Effector memory CD8-positive, alpha-beta T cell (primary cell): ENCODE results near the gene COBL.

Experiments
- ATAC-seq: fragments of 150-1000 bp; cut with Tn5 transposase; replicated peaks from 2 replicates; pipeline ENCODE4 v1.10.0; 2021; ENCODE audit warnings: mild to moderate bottlenecking, moderate library complexity
- DNase-seq, 3 experiments: peaks; one replicate each; pipeline ENCODE4 v3.0.0; 2021
- H3K27ac Mint-ChIP-seq, 2 donors: one replicate each; pipeline ENCODE4 v1.8.0; 2022; ENCODE audit warnings: mild to moderate bottlenecking in 2 of 2, mixed read lengths in 2 of 2, moderate library complexity in 2 of 2
- H3K27me3 Mint-ChIP-seq, 2 donors: one replicate each; pipeline ENCODE4 v1.8.0; 2022; ENCODE audit warnings: mixed read lengths in 2 of 2
- H3K36me3 Mint-ChIP-seq: one replicate; pipeline ENCODE4 v1.8.0; 2022; ENCODE audit warnings: mild to moderate bottlenecking, moderate library complexity, mixed read lengths; ENCODE audit not compliant: insufficient read depth
- H3K4me1 Mint-ChIP-seq, 2 donors: one replicate each; pipeline ENCODE4 v1.8.0; 2022; ENCODE audit warnings: low read depth in 2 of 2, mixed read lengths in 2 of 2
- H3K4me3 Mint-ChIP-seq, 2 donors: one replicate each; pipeline ENCODE4 v1.8.0; 2022; ENCODE audit warnings: mild to moderate bottlenecking in 2 of 2, mixed read lengths in 2 of 2, moderate library complexity in 2 of 2
- H3K9me3 Mint-ChIP-seq, 2 donors: one replicate each; pipeline ENCODE4 v1.8.0; 2022; ENCODE audit warnings: mixed read lengths in 2 of 2

COBL gene

DNA sequence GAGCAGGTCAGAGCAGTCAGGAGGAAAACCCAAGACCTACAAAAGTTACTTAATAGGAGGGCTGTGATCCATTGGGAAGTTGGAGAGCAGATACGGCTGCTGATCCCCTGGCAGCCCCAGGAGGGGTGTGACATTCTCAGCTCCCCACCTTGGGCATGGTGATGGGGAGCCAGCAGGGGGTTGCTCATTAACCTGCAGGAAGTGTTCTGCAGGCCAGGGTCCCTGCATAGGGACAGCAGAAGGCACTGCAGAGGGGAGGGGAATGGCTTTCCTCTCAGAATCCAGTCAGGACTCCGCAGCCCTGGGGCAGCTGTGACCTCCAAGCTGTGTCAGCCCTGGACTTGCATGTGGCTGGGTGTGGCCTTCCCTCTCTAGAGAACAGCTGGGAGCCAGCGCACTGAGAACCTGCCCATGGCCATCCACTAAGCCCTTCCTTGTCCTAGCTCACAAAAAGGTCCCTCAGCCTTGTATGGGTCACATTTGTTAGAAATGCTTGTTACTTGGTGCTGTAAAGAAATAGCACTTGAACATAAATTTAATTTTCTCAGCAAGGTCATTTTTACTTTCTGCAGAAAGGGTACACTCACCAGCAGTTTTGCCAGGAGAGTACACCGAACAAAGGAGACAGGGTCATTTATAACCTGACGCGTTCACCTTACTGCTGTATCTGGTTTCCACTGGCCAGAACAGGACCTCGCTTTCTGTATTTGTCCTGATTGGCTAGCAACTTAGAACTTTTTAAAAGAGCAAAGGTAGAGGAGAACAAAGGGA is 169.6 kb downstream of the COBL start:
- Mint-ChIP-seq H3K27me3 (peaks cover 39 to 50% of the 10 kb centered on the region in 2 donors), H3K36me3 (peaks cover 3% of the 10 kb centered on the region), H3K4me3 (no peak overlapping the region), H3K9me3 (peaks cover 0 to 8% of the 10 kb centered on the region in 2 donors), H3K4me1 (no peaks in the 10 kb centered on the region), H3K27ac (no peak overlapping the region)
- DNase-seq (no peak), ATAC-seq (no peak)

DNA sequence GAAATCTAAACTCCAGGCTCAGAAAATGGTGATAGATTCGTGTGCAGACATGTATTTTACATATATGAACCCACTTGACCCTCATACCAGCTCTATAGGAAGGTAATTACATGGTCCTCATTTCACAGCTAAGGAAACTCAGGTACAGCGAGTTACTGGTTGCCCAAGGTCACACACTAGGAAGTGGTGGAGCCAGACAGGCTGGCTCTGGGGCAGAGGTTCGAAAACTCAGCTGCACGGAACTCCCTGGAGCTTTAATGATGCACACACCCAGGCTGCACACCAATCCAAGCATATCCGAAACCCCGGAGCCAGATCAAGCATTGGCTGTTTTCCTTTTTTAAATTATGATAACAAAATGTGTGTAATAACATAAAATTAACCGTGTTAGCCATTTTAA is 172.4 kb downstream of the COBL start:
- Mint-ChIP-seq H3K36me3 (peaks cover 3% of the 10 kb centered on the region), H3K4me1 (peaks cover 0 to 2% of the 10 kb centered on the region in 2 donors), H3K9me3 (peaks cover 0 to 8% of the 10 kb centered on the region in 2 donors), H3K27ac (no peak overlapping the region), H3K4me3 (no peak overlapping the region), H3K27me3 (peaks cover 27 to 29% of the 10 kb centered on the region in 2 donors)
- DNase-seq (no peak), ATAC-seq (no peak)

DNA sequence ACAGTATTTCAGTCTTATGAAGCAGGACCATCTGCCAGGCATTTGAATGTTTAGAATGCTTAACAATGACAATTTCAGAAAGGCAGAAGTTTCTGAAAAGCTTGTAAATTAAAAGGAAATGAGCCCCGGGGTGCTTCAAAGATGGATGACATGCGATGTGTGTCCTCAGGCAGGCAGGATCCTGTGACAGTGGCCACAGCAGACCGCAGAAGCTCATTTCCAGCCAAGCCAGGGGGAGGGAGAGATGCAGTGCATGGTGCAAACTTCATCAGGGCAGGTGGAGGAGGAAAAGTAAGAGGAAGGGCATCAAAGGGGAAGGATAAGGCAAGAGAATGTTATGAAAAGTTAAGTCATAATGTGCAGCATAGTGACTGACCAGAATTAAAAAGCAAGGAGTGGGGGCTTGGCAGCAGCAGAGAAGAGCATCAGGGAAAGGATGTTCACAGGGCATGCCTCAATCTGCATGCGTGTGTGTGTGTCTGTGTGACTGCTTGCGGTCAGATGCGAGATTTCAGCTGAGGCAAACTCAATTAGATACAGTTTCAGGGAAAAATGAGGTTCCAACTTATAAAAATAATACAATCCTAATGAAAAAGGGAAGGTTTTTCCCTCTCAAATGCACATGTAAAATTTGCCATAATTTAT is 173.7 kb downstream of the COBL start:
- Mint-ChIP-seq H3K36me3 (no peaks in the 10 kb centered on the region), H3K4me1 (peaks cover 0 to 2% of the 10 kb centered on the region in 2 donors), H3K27ac (no peak overlapping the region), H3K27me3 (peaks cover 19% of the 10 kb centered on the region in 2 donors), H3K4me3 (no peak overlapping the region), H3K9me3 (no peaks in the 10 kb centered on the region)
- ATAC-seq (no peak), DNase-seq (no peak)

DNA sequence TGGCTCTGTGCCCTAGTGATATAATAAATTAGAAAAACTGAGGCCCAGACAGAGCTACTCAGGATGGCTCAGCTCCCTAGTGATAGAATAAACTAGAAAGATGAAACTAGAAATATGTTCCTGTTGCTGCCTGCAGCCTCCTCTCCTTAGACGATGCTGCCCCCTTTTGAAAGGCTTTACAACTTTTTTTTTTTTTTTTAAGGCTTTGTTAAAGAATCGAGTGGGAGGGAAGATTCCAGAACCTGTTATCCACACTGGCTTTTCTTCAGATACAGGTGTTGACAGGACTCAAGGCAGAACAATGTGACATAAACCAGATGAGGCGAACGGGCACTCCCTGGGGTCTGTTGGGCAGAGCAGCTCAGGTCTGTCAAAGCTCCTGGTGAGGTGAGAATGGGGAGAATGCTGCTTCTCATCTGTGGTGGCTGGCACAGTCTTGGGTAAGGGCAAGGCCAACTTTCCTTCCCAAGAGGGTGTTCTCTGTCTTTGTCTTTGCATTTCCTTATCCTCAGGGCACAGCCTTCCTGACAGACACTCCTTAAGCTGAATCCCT is 175.1 kb downstream of the COBL start:
- peaks cover 19% of the 10 kb centered on the region in 2 donors for H3K27me3 Mint-ChIP-seq
- ATAC-seq (no peak), DNase-seq (no peak)
- H3K9me3 Mint-ChIP-seq: no peaks in the 10 kb centered on the region
- peaks cover 0 to 2% of the 10 kb centered on the region in 2 donors for H3K4me1 Mint-ChIP-seq
- no peak overlapping the region for H3K27ac Mint-ChIP-seq
- H3K36me3 Mint-ChIP-seq: no peaks in the 10 kb centered on the region
- H3K4me3 Mint-ChIP-seq: no peak overlapping the region

DNA sequence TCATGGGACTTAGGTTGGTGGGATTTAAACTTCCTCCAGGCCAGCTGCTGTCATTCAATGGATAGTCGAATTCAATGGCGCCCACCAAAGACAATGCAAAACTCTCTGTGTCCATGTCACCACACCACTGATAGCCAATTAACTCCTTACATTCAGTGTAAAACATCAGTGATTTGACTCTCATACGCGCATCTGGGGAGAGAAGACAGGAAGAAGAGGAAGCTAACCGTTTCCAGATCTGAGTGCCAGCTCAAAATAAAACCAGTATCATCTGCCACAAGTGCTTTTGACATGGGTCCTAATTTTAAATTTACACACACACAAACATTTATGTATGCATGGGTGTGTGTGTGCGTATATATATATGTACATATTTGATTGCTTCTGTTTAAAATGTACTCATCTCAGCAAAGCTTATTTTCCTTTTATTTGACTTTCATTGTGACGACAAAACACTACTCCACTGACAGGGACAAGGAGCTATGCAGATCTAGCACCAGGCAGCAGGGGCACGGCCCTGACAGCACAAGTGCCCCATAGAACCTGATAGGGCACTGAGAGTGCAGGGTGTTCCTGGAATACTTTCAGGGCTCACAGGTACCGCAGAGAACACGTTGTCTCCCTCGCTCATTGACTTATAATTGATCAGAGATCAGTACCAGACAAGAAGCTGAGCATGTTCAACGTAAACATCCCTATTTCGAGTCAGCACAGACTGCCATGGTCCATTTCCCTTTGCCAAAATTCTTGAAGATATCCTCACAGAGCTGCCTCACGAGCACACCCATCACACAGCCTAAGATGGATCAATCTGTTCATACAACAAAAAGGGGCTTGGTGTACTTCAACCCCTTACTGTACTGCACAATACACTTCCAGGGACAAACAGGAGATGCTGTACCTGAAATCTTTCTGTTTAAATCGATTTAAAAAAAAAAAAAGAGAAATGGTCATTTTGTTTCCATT is 176.1 kb downstream of the COBL start:
- ATAC-seq (no peak), DNase-seq (no peak)
- H3K9me3 Mint-ChIP-seq: no peaks in the 10 kb centered on the region
- no peak overlapping the region for H3K27ac Mint-ChIP-seq
- peaks cover 0 to 2% of the 10 kb centered on the region in 2 donors for H3K4me1 Mint-ChIP-seq
- H3K4me3 Mint-ChIP-seq: no peak overlapping the region
- no peaks in the 10 kb centered on the region for H3K36me3 Mint-ChIP-seq
- H3K27me3 Mint-ChIP-seq: peaks cover 11 to 19% of the 10 kb centered on the region in 2 donors

DNA sequence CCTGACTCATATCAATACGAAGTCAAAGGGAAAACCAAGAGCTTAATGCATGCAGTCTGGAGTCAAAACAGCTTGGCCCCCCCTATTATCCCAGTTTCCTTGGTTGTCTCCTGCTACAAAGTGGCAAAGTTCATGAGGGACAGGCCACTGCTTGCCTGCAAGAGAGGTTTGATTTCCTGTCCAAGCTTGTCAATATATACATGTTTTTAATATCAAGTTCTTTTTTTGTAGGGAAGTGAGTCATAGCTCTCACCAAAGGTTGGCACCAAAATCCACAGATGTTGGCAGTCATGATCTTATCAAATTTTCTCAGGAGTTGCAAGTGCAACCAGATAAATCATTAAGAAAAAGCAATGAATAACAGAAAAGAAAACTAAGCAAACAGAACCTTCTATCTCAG is 176.8 kb downstream of the COBL start:
- DNase-seq (no peak), ATAC-seq (no peak)
- no peak overlapping the region for H3K4me3 Mint-ChIP-seq
- peaks cover 8 to 17% of the 10 kb centered on the region in 2 donors for H3K27me3 Mint-ChIP-seq
- no peaks in the 10 kb centered on the region for H3K36me3 Mint-ChIP-seq
- no peak overlapping the region for H3K27ac Mint-ChIP-seq
- no peaks in the 10 kb centered on the region for H3K9me3 Mint-ChIP-seq
- peaks cover 0 to 2% of the 10 kb centered on the region in 2 donors for H3K4me1 Mint-ChIP-seq

DNA sequence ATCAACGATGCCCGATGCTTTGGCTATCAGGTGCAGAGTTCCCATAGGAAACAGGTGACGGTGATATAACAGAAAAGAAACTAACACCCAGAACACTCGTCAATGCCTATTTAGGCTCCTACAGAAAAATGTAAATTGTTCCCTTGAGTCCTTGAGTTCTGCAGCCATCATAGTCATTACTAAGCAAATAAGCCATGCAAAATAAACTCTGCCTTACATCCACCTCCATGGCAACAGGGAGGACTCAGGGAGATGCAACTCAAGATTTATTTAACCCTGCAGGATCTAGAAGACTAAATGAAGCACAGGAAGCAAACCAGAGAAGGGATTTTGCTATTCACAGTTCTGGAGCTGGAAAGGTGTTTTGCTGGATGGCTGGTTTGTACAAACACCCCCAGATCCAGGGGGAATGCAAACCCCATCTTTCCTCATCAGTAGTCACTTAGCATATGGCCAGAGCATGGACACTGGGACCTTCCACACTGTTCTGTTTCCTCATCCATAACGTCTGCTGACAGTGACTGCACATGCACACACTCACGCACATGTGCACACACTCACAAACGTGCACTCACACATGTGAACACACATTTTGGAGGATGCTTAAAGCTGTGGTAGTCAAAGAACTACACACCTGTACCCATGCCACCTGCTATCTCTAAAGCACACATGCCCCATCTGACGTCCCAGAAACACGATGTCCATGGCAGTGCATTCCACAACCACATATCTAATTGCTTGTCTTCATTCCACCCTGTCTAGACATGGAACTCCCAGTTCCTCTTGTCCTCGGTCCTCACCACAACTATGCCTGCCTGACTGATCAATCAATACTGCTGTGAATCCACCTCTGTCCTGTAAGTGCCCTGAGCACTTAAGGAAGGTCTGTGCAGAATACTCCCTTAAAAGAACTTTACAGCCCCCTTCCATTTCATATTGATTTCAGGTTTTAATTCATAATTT is 178.2 kb downstream of the COBL start:
- H3K4me3 Mint-ChIP-seq: no peak overlapping the region
- H3K27me3 Mint-ChIP-seq: peaks cover 8 to 15% of the 10 kb centered on the region in 2 donors
- H3K36me3 Mint-ChIP-seq: no peaks in the 10 kb centered on the region
- no peak for DNase-seq
- H3K27ac Mint-ChIP-seq: no peak overlapping the region
- no peaks in the 10 kb centered on the region for H3K9me3 Mint-ChIP-seq
- no peak for ATAC-seq
- peaks cover 0 to 2% of the 10 kb centered on the region in 2 donors for H3K4me1 Mint-ChIP-seq

DNA sequence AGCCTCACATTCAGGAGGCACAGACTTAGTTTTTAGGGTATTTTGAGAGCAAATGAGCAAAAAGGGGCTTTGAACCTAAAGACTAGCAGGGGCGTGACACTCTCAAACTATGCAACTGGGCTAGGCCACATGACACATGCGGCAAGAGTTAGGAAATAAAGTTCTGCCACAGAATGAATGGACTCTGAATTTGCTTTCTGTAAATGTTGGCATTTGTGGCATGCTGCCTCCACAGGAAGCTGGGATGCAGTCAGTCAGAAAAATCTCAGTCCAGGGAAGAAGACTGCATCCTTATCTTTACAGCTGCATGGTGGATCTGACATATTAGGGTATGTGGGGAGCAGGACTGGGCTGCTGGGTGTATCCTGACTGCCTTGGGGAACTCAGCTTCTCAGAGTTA is 181.0 kb downstream of the COBL start:
- H3K4me3 Mint-ChIP-seq: no peak overlapping the region
- no peaks in the 10 kb centered on the region for H3K9me3 Mint-ChIP-seq
- peaks cover 0 to 1% of the 10 kb centered on the region in 2 donors for H3K4me1 Mint-ChIP-seq
- DNase-seq: no peak
- H3K27me3 Mint-ChIP-seq: peaks cover 6 to 11% of the 10 kb centered on the region in 2 donors
- ATAC-seq: no peak
- no peaks in the 10 kb centered on the region for H3K36me3 Mint-ChIP-seq
- no peak overlapping the region for H3K27ac Mint-ChIP-seq

DNA sequence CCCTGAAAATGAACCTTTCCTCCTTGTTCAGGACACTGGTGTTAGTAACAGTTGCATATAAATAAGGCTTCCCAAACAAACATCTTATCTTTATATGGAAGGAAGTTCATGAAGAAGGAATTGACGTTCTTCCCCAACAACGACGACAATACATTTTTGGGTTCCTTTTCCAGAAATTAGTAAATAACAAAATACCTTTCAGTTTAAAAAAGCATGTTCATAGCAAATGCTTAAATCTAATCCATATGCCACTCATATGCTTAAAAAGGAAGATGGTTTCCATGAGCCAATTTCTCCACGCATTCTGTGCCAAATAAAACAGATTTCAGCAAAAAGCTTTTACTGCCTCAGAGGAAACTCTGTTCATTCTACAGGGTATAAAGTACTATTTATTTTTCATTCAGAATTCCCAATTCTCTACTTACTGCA is 182.6 kb downstream of the COBL start:
- Mint-ChIP-seq H3K27ac (no peak overlapping the region), H3K36me3 (no peaks in the 10 kb centered on the region), H3K9me3 (no peaks in the 10 kb centered on the region), H3K4me3 (no peak overlapping the region), H3K4me1 (no peaks in the 10 kb centered on the region), H3K27me3 (peaks cover 6% of the 10 kb centered on the region in 2 donors)
- ATAC-seq (no peak), DNase-seq (no peak)

DNA sequence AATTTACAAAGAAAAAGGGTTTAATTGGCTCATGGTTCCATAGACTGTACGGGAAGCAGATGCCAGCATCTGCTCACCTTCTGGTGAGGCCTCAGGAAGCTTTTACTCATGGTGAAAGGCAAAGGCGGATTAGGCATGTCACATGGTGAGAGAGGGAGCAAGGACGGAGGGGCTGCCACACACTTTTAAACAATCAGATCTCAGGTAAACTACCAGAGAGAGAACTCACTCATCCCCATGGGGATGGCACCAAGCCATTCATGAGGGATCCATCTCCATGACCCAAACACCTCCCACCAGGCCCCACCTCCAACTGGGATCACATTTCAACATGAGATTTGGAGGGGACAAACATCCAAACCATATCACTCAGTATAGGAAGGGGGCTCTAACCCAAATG is 183.9 kb downstream of the COBL start:
- ATAC-seq: no peak
- Mint-ChIP-seq H3K9me3 (no peaks in the 10 kb centered on the region), H3K4me1 (no peaks in the 10 kb centered on the region), H3K4me3 (no peak overlapping the region), H3K27ac (no peak overlapping the region), H3K27me3 (peaks cover 6% of the 10 kb centered on the region in 2 donors), H3K36me3 (no peaks in the 10 kb centered on the region)
- DNase-seq: no peak

DNA sequence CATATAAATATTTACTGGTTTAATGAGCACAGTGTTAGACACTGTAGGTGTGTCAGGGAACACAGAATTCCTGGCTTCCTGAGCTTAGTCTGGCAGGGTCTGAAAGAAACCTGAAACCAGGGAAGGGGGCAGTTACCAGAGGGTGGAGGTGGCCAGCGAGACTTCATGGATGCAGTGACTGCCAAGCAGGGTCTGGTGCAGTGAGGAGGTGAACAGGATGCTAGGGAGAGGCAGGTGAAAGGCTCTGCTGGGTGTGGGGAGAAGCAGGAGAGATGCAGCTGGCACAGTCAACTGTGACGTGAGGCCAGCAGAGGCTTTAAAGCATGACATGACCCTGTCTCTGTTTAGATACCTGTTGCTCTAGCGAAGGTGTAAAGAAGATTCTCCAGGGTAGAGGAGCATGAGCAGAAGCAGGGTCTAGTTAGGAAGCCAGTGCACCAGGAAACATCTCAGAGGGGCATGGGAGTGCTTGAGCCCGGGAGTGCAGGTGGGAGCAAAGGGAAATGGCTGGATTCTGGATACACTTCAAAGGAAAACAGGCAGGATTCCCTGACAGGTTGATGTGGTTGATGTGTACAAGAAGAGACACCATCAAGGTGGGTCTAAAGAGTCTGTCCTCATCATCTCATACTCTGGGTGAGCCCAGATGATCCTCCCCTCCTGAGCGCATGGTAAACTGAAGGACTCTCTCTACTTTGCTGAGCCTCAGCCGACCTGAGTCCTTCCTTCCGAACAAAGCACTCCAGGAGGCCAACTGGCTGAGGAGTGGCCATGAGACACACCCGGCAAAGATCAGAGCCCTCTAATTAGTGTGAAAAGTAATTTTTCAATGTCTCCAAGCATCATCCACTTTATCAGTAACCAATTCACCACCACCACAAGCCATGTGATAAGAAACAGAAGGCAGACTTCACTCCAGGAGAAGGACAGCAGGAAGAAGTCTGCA is 186.8 kb downstream of the COBL start:
- Mint-ChIP-seq H3K27me3 (peaks cover 0 to 6% of the 10 kb centered on the region in 2 donors), H3K9me3 (no peaks in the 10 kb centered on the region), H3K4me3 (no peak overlapping the region), H3K4me1 (no peaks in the 10 kb centered on the region), H3K27ac (no peak overlapping the region), H3K36me3 (no peaks in the 10 kb centered on the region)
- DNase-seq (no peak), ATAC-seq (no peak)
